ENCODE data around the gene DNTT.
"Not testable (repeated sequence)": the region's sequence is repeated elsewhere in the genome, so short reads cannot be mapped to it uniquely, and the experiment has no call there.

DNTT gene

GRCh38 chr10:96276426-96276825 lies 27.8 kb upstream of the DNTT start:
- no peak for DNase-seq (ENCODE audit: low read depth in 2 of 2)

- DNase-seq (ENCODE audit: low read depth in 2 of 2): no peak
These were observed 27.4 kb upstream of the DNTT start for GRCh38 chr10:96276831-96277230.

- DNase-seq (ENCODE audit: low read depth in 2 of 2): no peak
These were observed 25.0 kb upstream of the DNTT start for GRCh38 chr10:96279191-96279641.

- DNase-seq (ENCODE audit: low read depth in 2 of 2): no peak
These were observed 23.4 kb upstream of the DNTT start for GRCh38 chr10:96280859-96281258.

GRCh38 chr10:96281444-96282029 lies 22.7 kb upstream of the DNTT start:
- DNase-seq (ENCODE audit: low read depth in 2 of 2): no peak

GRCh38 chr10:96283351-96283750 lies 20.9 kb upstream of the DNTT start:
- DNase-seq (ENCODE audit: low read depth in 2 of 2): no peak

- no peak for DNase-seq (ENCODE audit: low read depth in 2 of 2)
These were observed 20.5 kb upstream of the DNTT start for GRCh38 chr10:96283756-96284155.

- no peak for DNase-seq (ENCODE audit: low read depth in 2 of 2)
These were observed 18.9 kb upstream of the DNTT start for GRCh38 chr10:96285331-96285752.

- no peak for DNase-seq (ENCODE audit: low read depth in 2 of 2)
These were observed 16.7 kb upstream of the DNTT start for GRCh38 chr10:96287392-96288105.

GRCh38 chr10:96288151-96288621 lies 16.0 kb upstream of the DNTT start:
- no peak for DNase-seq (ENCODE audit: low read depth in 2 of 2)

GRCh38 chr10:96289218-96289910 lies 14.9 kb upstream of the DNTT start:
- DNase-seq (ENCODE audit: low read depth in 2 of 2): no peak

GRCh38 chr10:96290368-96291133 lies 13.7 kb upstream of the DNTT start:
- DNase-seq (ENCODE audit: low read depth in 2 of 2): no peak

GRCh38 chr10:96292971-96293920 lies 11.0 kb upstream of the DNTT start:
- no peak for DNase-seq (ENCODE audit: low read depth in 2 of 2)

GRCh38 chr10:96295475-96295874 lies 8.8 kb upstream of the DNTT start:
- DNase-seq (ENCODE audit: low read depth in 2 of 2): no peak

- DNase-seq (ENCODE audit: low read depth in 2 of 2): no peak
These were observed 6.7 kb upstream of the DNTT start for GRCh38 chr10:96297486-96297885.

- no peak for DNase-seq (ENCODE audit: low read depth in 2 of 2)
These were observed 5.9 kb upstream of the DNTT start for GRCh38 chr10:96298362-96298761.

- DNase-seq (ENCODE audit: low read depth in 2 of 2): no peak
These were observed 4.9 kb upstream of the DNTT start for GRCh38 chr10:96299383-96299782.

GRCh38 chr10:96301616-96302015 lies 2.6 kb upstream of the DNTT start:
- no peak for DNase-seq (ENCODE audit: low read depth in 2 of 2)

GRCh38 chr10:96305019-96305418 lies 785 bp downstream of the DNTT start:
- DNase-seq (ENCODE audit: low read depth in 2 of 2): no peak

GRCh38 chr10:96306516-96306915 lies 2.3 kb downstream of the DNTT start:
- DNase-seq (ENCODE audit: low read depth in 2 of 2): no peak

- not testable (repeated sequence) for DNase-seq (ENCODE audit: low read depth in 2 of 2)
These were observed 4.6 kb downstream of the DNTT start for GRCh38 chr10:96308854-96309253.
